T-helper 9 cell (primary cell): ENCODE results near the gene RPL28.
"Not testable (repeated sequence)": the region's sequence is repeated elsewhere in the genome, so short reads cannot be mapped to it uniquely, and the experiment has no call there.

ENCODE experiments used
- DNase-seq: peaks from one replicate; pipeline ENCODE4 v3.0.0-alpha.2; 2020

Gene RPL28

DNA sequence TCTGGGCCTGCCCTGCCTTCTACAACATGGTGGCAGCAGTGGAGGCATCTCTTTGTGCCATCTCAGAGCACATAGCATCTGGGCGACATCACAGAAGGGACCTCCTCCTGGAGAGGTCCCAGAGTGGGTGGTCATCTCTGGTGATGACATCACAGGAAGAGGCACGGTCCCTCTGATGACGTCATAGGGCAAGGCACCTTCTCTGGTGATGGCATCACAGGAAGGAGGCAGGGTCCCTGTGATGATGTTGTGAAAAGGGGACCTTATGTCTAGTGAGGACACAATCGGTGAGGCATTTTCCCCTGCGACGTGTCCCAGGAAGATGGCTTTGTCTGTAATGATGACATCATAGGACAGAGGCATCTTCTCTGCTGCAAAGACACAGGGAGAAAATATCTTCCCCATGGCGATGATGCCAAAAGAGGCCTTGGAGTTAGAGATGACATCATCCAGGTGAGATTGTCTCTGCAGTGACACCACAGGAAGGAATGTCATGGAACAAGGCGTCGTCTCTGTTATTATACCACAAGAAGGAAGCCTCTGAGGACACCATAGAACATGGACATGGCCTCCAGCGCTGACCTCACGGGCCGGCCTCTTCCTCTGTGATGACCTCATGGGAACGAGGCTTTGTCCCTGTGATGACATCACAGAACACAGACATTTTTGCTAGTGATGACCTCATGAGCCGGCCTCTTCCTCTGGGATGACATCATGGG lies 46.7 kb downstream of the RPL28 start:
- DNase-seq = no peak

DNA sequence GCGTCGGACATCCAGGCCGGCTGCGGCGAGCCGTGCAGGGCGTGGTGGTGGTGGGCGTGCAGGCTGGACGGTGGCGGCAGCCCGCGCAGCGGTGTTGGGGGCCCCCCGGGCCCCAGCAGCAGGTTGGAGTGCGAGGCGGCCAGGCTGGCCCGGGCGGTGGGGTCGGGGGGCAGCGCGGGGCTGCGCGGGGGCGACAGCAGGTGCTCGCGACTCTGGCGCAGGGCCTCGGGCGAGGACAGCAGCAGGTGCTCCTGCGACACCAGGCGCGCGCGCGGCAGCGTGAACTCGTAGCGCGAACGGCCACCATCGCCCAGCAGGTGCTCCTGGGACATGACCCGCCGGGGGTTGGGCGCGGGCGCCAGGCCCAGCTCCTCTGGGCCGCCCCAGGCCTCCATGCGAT lies 47.6 kb downstream of the RPL28 start:
- no peak for DNase-seq

DNA sequence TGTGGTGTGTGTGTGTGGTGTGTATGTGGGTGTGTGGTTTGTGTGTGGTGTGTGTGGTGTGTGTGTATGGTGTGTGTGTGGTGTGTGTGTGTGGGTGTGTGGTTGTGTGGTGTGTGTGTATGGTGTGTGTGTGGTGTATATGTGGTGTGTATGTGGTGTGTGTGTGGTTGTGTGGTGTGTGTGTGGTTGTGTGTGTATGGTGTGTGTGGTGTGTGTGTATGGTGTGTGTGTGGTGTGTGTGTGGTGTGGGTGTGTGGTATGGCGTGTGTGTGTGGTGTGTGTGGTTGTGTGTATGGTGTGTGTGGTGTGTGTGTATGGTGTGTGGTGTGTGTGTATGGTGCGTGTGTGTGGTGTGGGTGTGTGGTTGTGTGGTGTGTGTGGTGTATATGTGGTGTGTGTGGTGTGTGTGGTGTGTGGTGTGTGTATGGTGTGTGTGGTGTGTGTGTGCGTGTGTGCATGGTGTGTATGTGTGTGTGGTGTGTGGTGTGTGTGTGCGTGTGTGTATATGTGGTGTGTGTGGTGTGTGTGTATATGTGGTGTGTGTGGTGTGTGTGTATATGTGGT lies 48.7 kb downstream of the RPL28 start:
- DNase-seq = no peak

DNA sequence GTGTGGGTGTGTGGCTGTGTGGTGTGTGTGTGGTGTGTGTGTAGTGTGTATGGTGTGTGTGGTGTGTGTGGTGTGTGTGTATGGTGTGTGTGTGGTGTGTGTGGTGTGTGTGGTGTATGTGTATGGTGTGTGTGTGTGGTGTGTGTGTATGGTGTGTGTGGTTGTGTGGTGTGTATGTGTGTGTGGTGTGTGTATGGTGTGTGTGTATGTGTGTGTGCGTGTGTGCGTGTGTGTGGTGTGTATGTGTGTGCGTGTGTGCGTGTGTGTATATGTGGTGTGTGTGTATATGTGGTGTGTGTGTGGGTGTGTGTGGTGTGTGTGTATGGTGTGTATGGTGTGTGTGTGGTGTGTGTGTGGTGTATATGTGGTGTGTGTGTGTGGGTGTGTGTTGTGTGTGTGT lies 49.3 kb downstream of the RPL28 start:
- DNase-seq = no peak

DNA sequence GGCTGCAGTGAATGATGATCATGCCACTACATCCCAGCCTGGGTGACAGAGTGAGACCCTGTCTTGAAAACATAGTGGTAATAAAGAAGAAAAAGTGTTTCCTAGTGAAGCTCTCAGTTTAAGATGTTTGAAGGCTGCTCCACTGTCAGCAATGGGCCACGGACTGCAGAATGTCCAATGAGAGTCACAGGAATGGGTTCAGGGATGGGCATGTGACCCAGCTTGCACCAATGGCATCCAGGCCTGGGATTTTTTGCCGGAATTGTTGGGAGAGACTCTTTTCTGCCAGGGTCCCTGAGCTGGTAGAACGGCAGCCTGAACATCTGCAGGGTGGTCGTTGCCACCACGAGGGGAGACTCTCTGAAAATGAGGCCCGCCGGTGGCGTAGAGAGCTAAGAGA lies 51.1 kb downstream of the RPL28 start:
- no peak for DNase-seq

DNA sequence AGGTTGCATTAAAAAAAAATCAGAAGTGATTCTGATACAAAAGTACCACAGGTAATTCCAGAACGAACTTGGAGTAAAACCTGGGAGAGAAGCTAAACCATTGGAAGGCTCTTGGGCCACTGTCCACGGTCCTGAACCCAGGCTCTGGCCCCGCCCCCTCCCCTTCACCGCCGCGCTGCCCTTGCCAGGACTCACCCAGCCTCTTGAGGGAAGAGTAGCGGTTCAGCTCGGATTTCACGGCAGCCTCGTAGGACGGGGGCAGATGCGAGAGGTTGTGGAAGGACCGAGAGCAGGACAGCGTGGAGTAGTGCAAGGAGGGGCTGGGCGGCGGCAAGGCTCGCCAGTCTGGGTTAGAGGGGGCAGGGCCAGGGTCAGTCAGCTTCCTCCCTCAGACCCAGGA lies 51.7 kb downstream of the RPL28 start:
- no peak for DNase-seq

DNA sequence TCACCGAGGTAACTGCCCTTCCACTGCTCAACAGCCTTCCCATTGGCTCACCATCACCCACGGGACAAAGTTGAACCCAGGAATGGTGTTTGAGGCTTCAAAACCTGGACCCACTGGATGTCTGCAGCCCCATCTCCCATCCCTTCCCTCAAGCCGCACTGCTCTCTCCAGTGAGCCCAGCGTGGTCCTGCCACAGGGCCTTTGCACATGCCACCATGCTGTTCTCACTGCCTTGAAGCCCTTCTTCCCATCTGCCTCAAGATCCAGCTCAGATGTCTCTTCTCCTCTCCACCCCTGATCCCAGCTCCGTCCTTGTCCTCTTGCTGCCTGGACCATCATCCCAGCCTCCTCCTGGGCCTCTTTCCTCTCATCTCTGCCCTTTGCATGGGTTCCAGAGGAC lies 53.3 kb downstream of the RPL28 start:
- no peak for DNase-seq

DNA sequence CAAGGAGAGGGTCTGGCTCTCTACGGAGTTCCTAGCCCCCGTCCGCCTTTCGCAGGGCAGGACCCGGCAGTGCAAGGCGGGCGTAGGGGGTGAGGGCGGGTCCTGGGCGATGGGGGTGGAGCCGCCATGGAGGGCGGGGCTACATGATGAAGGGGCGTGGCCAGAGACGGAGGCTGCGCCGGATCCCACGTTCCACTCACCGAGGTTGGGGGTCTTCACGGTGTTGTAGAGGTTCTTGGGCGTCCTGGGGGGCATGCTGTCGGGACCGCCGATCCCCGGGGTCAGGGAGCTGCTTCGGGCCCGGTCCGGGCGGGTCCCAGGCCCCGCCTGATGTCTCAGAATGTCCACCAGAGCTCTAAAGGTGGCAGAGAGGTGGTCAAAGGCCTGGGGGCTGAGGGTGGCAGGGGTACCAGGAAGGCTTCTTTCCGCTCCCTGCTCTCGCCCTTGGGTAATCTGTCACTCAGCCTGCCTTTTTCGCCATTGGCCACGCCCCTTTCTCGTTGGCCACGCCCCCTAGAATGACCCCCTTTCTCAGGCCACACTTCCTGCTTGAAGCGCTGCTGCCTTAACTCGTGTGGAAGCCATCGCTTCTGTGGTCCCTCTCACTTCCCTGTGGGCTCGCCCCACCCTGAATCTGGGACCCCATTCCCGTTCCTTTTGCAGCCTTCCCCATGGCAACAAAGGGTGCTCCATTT lies 54.8 kb downstream of the RPL28 start:
- DNase-seq = no peak

DNA sequence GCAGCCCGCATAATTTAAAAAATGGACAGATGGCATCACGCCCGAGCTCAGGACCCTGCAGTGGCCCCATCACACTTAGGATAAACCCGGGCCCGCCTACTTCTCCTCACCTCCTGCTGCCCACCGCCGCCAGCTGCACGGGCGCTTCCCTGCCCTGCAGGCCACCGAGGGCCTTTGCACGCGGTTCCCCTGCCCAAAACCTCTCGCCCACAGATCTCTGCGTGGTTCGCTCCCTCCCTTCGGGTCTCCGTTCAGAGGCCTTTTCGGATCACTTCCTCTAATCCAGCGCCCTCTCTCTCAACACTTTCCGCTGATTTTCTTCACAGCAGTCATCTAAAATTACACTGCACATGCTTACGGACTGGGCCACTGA lies 55.6 kb downstream of the RPL28 start:
- DNase-seq = no peak

DNA sequence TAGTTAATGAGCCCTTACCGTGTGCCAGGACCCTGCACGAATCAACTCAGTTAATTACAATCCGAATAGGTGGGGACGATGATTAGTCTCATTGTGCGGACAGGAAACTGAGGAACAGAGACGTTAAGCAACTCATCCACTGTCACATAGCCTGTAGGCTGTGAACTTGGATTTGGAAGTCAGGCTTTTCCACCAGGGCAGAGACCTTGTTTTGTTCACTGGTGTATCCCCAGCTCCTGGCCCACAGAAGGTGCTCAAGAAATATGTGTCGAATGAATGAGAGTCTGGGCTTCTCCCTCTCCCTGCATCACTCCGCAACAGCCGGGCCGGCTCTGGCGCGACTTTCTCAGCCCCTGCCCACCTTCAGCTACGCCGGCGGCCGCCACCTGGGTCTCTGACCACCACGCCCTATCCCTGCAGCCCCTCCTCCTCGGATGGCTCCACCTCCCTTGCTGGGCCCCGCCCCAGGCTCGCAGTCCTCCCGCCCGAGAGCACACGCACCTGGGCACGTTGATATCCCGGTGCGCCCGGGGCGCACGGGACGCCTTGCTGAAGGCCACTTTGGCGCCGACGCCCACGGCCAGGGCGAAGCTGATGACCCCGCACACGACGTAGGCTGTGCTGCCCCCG lies 56.1 kb downstream of the RPL28 start:
- DNase-seq = no peak

DNA sequence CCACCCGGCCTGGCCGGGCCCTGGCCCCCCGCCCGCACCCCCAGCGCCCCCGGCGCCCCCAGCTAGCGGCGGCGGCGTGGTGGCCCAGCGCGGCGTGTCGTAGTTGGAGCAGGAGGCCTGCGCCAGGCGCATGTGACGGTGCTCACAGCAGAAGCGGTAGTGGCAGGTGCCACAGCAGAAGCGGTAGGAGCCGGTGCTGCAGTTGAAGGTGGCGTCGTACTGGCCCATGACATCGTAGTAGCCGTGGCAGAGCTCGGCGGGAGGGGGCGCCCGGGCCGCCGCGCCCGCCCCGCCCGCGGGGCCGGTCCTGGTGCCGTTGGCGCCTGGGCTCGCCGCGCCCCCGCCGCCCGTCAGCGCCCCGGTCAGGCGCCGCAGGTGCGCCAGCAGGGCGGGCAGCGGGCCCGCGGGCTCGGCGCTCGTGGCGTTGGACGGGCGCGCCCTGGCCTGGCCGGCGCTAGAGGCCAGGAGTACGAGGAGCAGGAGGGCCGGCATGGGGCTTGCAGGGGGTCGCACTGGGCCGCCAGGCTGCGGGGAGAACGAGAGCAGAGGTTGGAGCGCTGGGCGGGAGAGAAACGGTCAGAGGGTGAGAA lies 56.7 kb downstream of the RPL28 start:
- no peak for DNase-seq

DNA sequence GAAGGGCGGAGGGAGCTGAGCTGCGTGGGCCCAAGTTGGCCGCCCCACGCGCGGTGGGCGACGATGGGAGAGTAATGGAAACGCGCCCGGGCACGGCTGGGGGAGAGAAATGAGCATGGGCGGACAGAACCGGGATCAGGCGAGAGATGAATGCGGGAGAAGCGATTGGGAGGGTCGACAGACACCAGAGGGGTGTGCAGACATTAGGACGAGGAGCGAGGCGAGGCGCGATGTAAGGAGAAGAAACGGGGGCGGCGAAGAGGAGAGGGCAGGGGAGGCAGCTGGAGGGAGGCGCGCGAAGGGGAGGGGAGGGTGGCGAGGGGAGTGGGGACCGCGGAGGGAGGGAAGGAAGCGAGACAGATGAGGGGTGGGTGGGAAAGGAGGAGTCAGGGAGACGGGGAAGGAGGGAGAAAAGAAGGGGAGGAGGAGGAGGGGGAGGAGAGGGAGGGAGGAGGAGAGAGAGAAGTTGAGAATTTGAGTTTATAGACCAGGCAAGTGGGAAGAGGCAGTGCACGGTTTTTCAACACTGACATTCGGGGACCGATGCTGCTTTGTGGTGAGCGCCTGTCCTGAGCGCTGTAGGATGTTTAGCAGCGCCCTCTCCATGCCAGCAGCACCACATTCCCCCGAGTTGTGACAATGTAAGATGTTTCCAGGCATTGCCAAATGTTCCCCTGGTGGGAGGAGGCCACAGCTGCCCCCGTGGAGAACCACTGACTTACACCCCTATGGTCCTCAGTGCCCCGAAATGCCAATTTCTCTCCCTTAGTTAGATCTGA lies 57.5 kb downstream of the RPL28 start, which contains the start of gene SHISA7:
Gene SHISA7, minus strand, starts transcription at position 256 of the 779 bp plus-strand sequence. CDS start 437 bp downstream, outside the sequence.
- DNase-seq = no peak

DNA sequence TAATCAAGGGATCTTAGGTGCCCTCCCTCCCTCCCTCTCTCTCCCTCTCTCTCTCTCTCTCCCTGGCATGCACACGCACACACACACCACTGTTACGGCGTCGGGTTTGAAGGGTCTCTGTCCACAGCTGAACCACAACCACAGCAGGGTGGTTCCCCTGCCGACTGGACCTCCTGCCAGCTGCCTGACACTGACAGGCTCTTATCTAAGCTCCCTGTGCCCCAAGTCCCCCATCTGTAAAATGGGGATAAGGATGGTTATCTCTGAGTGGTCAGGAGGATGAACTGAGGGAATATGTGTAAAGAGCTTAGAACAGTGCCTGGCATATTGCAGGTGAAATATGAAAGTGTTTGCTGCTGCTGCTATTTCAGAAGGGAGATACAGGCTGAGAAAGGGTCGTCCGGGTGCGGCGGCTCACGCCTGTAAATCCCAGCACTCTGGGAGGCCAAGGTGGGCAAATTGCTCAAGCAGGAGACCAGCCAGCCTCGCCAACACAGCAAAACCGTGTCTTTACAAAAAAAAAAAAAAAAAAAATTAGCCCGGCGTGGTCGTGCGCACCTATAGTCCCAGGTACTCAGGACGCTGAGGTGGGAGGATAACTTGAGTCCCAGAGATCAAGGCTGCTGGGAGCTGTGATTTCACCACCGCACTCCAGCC lies 58.2 kb downstream of the RPL28 start:
- DNase-seq = no peak

DNA sequence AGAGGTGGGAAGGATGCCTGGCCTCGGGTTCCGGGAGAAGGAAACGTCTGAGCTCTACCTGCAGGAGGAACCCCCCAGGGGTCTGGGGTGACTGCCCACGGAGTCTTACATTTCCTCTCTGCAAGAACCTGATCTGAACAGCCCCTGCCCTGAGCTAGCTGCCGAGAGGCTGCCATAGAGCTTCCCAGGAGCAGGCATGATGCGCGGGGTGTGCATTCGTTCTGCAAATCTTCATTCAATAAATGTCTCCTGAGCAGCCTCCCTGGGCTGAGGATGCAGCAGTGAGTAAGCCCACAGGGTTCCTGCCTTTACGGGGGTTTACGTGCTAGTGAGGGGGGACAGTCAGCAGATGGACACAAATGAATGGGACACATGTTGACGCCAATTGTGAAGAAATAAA lies 58.9 kb downstream of the RPL28 start:
- DNase-seq = no peak

DNA sequence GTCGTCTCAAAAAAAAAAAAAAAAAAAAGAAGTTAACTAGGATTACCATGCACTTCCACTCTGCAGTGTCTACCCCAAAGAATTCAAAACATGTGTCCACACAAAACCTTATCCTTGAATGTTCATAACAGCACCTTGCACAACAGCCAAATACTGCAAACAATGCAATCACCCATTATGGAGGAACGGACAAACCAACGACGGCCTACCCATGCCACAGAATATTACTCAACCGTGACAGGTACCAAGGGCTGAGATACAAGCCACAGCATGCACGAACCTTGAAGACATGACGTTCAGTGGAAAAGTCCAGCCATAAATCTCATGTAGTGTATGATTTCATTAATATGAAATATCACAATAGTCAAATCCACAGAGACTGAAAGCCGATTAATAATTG lies 60.3 kb downstream of the RPL28 start:
- no peak for DNase-seq

DNA sequence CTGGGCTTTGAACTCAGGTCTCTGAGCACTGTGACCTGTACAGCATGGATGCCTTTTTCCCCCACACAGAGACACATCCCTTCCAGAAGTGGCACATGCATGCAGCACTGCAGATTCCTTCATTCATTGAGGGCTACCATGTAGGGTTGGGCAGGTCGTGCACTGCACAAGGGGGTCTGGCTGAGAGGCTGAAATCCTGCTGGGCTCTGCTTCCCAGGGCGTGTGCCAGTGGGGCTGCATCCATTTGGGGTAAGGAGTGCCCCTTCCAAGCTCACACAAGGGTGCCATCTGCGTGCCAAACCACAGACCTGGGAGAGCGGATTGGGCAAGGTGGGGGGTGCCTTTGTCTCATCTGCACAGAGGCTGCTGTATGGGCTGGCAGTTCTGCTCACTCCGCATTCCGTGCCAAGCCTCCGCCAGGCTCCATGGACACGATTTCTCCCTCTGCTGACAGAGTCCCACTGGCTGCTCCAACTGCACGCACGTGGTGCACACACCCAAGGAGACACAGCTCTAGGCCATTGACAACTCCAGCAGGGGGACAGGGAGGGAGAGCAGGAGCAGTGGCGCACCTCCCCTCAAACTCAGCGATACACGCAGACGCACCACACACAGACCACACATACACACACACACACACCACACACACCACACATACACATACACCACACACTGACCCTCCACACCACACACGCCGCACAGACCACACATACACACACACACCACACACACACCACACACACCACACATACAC lies 61.9 kb downstream of the RPL28 start:
- no peak for DNase-seq

DNA sequence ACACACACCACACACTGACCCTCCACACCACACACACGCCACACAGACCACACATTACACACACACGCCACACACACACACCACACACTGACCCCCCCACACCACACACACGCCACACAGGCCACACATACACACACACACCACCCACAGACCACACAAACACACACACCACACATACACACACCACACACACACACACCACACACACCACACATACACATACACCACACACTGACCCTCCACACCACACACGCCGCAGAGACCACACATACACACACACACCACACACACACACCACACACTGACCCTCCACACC lies 62.4 kb downstream of the RPL28 start:
- DNase-seq = not testable (repeated sequence)

DNA sequence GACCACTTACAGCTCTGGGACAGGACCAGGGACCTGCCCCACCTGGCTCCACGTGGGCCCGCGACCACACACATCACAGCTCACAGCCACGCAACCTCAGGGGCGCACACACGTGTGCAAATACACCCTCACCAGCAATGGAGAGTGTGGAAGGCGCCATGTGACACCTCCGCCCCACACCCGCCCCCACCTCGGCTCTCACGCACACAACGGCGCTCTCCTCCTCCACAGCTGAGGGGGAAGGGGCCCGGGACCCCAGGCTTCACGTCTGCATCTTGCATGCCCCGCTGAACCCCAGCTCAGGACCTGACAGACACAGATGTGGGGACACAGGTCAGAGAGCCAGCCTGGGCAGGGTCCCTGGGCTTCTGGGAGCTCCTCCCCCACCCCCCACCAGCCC lies 63.7 kb downstream of the RPL28 start:
- DNase-seq = no peak

DNA sequence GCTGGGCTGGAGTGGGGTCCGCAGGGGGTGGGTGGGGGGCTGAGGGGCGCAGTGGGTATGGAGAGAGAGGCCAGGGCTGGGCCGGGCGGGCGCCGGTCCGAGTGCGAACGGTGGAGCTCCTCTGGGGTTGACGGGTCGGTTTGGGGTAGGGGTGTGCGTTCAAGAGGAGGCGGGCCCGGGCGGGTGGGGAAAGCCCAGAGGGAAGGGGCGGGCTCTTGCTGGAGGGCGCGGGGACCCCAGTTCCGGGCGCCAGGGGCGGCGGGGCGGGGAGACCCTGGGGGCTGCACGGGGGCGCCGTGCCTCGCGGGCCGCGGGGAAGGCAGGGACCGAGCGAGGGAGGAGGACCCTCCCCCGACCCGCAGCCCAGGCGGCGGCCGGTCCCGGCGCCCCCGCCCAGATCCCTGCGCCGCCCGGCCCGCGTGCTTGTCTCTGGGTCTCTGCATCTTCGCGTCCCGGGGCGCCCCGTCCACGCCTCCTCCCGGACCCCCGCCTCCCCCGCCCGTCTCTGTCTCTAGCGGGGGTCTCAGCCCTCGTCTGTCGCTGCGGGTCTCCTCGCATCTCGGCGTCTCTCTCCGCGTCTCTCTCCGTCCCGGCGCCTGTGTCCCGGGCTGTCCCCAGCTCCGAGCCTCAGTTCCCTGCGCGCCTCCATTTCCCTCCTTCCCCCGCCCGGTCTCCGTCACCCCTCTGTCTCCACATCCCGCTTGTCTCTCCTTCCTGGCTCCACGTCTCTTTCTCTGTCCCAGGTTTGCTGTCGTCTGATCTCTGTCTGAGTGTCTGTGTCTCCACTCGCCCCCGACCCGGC lies 65.6 kb downstream of the RPL28 start:
- no peak for DNase-seq

DNA sequence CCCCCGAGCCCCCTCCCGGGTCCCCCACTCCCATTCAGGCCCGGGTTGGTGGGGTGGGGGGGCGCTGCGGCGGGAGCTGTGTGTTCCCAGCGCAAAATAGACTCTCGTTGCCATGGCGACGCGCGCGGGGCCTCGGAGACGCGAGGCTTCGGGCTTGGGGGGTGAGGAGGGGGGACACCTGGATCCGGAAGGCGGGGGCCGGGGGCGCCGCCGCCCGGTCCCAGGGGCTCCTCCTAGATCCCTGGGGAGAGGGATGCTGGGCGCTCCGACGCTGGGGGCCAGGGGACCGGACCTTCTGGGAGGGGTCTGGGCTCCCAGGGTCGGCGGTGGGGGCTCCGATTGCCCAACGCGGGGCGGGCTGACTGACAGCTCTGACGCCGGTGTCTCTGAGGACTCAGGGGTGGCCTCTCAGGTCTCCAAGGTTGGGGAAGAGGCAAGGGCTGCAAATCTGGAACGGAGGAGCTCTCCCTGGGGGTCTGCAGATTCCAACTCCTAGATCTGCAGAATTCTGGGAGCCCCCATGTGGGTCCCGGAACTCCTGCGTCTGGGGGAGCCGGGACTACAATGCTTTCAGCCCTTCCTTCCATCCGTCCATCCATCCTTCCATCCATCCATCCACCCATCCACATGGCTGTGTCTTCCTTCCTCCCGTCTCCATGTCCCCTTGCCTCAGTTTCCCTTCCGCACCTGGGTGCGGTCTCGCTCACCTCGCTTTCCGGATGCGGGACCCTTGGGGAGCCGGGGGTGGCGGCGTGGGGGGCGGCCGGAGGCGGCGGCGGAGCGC lies 66.4 kb downstream of the RPL28 start:
- DNase-seq = peak; percentile 28
